Upper lobe of left lung (tissue), 4 donors: ENCODE results near the gene DNAJB13.

Experiments used
- CTCF ChIP-seq, 6 experiments: fragments of 450-650 bp in 4 of 6; fragments of 200-600 bp in 2 of 6; sonication (generic) in 2 of 6; IDR thresholded peaks; one replicate each; pipeline ENCODE4 v1.5.1; 2016 to 2019; ENCODE audit warnings: antibody characterized with exemption in 6 of 6
- EP300 ChIP-seq, 4 donors: sonication (generic); formaldehyde crosslinking; IDR thresholded peaks; one replicate each; pipeline ENCODE4 v1.5.1; 2017; ENCODE audit warnings: antibody characterized with exemption in 4 of 4, control low read depth in 2 of 4
- POLR2A ChIP-seq, 4 donors: fragments of 450-650 bp; IDR thresholded peaks; one replicate each; pipeline ENCODE4 v1.5.1; 2016 to 2017; ENCODE audit warnings: antibody characterized with exemption in 4 of 4, mild to moderate bottlenecking in 2 of 4
- POLR2AphosphoS5 ChIP-seq, 2 donors: sonication (generic); formaldehyde crosslinking; IDR thresholded peaks; one replicate each; pipeline ENCODE4 v1.5.1; 2017; ENCODE audit warnings: antibody characterized with exemption in 2 of 2

GRCh38 chr11:74019104-74019738, 68.4 kb downstream of the DNAJB13 start:
- no peak for TF ChIP-seq CTCF (IDR thresholded peaks at IDR 0.05)
- TF ChIP-seq POLR2A (IDR thresholded peaks at IDR 0.05): no peak
- no peak for TF ChIP-seq EP300 (IDR thresholded peaks at IDR 0.05)
- TF ChIP-seq POLR2AphosphoS5 (IDR thresholded peaks at IDR 0.05): no peak
